Stimulated activated CD4-positive, alpha-beta T cell treated with anti-CD3 and anti-CD28 coated beads, Interleukin-15, amount 100 ng/mL, for 48 hours (primary cell): ENCODE measurements around the gene N4BP2L2.

Experiments used
- DNase-seq, 2 donors: peaks; one replicate each; pipeline ENCODE4 v3.0.0-alpha.2; 2020; ENCODE audit warnings: low read depth in 2 of 2

N4BP2L2 gene

GRCh38 chr13:32426191-32426989 lies 112.2 kb downstream of the N4BP2L2 start:
- no peak for DNase-seq

- DNase-seq, result no peak
These were observed 113.4 kb downstream of the N4BP2L2 start for GRCh38 chr13:32425158-32425557.

DNA sequence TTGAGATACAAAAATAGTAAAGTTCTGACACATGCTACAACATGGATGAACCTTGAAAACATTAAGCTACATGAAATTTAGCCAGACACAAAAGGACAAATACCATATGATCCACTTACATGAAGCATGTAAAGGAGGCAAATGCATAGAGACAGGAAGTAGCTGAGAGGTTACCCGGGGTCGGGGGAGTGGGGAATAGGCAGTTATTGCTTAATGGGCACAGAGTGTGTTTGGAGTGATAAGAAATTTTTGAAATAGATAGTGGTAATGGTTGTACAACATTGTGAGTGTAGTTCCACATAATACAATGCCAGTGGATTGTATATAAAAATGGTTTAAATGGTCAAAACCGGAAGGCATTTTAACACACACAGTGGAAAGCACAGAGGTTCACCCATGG lies 115.0 kb downstream of the N4BP2L2 start:
- no peak for DNase-seq

GRCh38 chr13:32419862-32420261 lies 118.7 kb downstream of the N4BP2L2 start:
- no peak for DNase-seq

- DNase-seq, result no peak
These were observed 120.6 kb downstream of the N4BP2L2 start for GRCh38 chr13:32417995-32418394.

DNA sequence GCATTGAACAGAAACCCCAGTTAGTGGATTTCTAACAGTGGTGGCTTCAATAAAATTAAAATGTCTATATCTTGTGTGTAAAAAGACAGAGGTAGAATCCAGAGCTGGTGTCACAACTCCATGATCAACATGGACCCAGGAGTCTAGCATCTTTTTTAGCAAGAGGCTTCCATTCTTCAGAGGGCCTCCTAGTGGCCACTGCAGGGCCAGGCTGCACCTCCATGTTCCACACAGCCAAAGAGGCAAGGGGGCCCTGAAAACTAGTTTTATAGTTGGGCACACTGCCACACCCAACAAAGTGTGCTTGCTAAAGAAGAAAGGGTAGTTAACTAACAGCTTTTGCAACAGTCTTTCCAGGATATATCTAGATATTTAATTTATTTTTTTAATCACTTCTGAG lies 123.6 kb downstream of the N4BP2L2 start:
- peak in 1 of 2 donors; percentile 16 for DNase-seq

DNA sequence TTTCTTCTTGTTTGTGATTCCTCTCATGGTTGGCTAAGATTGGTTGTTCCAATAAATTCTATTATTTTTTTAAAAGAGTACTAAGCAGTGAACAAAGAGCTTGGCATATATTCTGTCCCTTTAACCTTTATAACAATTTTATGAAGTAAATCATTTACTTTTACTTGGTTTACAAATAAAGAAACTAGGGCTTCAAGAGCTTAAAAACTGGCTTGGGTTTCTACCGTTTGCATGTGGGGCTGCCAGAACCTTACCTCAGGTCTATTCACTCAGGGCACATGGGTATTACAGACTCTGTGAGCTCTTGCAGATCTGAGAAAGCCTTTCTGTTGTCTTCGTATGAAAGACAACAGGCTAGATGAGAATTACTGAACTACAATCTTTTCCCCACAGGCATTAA lies 124.0 kb downstream of the N4BP2L2 start:
- no peak for DNase-seq

GRCh38 chr13:32413284-32413683 lies 125.3 kb downstream of the N4BP2L2 start:
- no peak for DNase-seq

DNA sequence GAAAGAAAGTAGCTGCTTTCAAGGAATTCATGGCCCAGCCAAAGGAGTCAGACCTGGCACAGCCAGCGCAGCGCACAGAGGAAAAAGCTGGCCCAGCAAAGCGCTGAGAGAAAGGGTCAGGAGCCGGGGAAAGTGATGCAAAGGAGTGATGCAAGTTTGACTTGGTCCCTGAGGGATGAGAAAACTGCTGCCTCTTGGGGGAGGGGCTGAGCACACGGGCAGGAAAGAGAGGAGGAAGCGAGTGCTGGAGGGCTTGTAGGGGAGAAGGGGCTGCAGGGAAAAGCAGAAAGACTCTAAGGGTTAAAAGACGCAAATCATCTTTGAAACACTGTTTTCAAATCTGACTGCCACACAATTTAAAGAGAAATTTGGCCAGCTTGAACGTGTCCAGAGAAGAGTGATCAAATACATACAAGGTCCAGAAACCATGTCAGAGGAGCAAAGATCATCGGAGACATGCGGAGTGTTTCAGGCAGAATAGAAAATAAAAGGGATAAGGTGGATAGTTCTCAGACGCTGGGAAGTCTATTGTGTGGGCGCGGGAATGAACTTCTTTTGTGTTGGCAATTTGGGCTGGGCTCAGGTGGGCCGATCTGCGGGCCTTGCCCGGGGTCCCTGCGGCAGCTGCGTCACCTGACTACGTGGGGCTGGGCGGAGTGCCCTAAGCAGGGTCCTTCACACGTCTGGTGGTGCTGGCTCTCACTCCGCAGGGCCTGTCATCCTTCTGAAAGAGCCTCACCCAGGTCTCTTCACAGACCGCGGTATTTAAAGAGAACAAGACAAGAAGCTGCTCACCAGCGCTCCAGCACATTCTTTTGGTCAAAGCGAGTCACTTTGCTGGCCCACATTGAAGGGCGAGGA lies 128.8 kb downstream of the N4BP2L2 start:
- no peak for DNase-seq

DNA sequence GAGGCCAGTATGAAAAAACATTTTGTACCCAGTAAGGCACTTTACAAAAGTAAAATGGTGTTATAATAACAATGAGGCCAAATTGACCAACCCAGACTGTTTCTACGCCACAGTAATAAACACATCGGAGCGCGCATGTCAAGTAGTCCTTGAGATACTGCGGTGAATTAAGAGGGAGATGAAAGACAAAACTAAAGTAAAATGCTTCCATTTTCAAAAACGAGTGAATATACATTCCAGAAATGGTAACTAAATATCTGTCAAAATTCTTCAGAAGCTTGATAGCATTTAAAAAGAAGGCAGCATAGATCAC lies 129.6 kb downstream of the N4BP2L2 start:
- no peak for DNase-seq

GRCh38 chr13:32408296-32409000 lies 130.1 kb downstream of the N4BP2L2 start:
- DNase-seq, result no peak

- peak in 1 of 2 donors; percentile 4 for DNase-seq
These were observed 130.7 kb downstream of the N4BP2L2 start for GRCh38 chr13:32407854-32408253.

DNA sequence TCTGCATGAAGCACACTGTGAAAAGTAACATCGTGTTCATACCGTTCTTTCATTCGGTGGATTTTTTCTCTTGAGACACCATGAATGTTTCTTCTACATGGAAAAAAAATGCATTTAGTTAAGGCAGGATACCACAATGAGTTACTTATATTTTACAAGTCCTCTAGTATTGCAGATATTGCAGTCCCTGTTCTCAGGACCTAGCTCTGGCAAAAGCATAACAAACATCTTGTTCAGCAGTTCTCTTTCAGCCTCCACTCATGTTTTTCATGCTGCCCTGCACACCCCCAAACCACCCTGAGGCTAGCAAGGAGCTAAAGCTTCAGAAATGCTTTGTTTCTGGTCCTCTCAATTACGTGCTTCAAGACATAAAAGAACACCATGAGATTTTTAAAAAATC lies 135.5 kb downstream of the N4BP2L2 start:
- DNase-seq, result no peak

GRCh38 chr13:32391101-32391619 lies 147.4 kb downstream of the N4BP2L2 start:
- no peak for DNase-seq

DNA sequence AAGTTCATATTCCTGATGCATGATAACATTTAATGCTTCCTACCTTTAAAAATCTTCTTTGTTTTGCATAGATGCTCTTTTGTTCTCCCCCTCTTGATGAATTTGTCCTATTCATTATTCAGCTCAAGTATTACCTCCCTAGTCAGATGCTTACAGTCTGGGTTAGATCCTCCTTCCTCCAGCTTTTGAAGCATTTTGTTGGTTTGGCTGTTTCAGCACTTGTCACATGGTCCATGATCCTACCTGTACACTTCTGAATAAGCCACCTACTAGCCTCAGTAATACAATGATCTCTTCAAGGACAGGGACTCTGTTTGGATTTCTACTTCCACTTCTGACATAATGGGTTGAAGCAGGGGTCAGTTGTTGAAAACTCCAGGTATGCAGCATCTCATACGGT lies 148.1 kb downstream of the N4BP2L2 start:
- DNase-seq, result no peak

GRCh38 chr13:32390048-32390447 lies 148.5 kb downstream of the N4BP2L2 start:
- no peak for DNase-seq

- DNase-seq, result no peak
These were observed 153.2 kb downstream of the N4BP2L2 start for GRCh38 chr13:32385410-32385809.

- no peak for DNase-seq
These were observed 153.9 kb downstream of the N4BP2L2 start for GRCh38 chr13:32384702-32385101.

DNA sequence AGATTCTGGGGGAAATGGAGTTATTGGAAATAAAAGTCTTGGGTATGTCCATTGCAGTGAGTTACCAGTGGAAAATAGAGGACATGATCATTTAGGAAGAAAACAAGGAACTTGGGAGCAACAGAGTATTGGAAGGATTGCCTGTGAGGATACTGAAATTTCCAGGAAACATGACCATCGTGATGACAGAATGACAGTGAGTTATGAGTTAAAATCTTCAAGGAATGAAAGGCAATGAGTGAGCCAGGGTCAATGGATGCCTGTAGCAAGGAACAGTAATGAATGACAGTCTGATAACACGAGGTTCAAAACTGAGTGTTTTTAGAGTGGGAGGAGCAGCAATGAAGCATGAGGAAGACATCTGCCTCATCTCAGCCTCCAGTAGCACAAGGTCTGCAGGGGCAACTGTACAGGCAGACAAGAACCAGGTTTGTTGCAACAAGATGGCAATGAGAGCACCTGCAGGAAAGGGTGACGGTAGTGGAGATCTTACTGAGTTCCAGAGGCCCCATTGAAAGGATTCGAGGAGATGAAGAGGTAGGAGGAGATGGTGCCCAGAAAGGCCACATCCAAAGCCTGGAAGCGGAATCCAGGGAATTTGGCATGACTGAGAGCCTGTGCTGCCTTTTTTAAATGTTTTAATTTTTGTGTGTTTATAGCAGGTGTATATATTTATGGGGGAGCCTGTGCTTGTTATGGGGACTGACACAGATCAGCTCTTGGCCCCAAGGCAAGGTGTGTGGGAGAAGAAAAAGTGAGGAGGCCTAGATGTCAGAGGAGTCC lies 154.6 kb downstream of the N4BP2L2 start:
- no peak for DNase-seq
